GM12892 (cell line): Measurements from ENCODE around the gene CYB561D2.

ENCODE experiments used
- DNase-seq: peaks from one replicate; pipeline ENCODE4 v3.0.0; 2011; ENCODE audit not compliant: insufficient read length
- FAIRE-seq: peaks from 2 replicates; lab custom pipeline; 2011; peaks lifted over from hg19 to GRCh38; lab: Jason Lieb, UNC
- POLR2A ChIP-seq: IDR thresholded peaks from 2 replicates; pipeline ENCODE4 v1.6.1; 2011; ENCODE audit warnings: low read depth, low read length, control low read depth
- POLR2AphosphoS5 ChIP-seq: IDR thresholded peaks from 2 replicates; pipeline ENCODE4 v1.6.1; 2011; ENCODE audit warnings: low read depth, low read length, control low read depth
- TAF1 ChIP-seq: IDR thresholded peaks from 2 replicates; pipeline ENCODE4 v1.6.1; 2011; ENCODE audit warnings: low read depth, mild to moderate bottlenecking, control low read depth, low read length, borderline replicate concordance

CYB561D2 gene

DNA sequence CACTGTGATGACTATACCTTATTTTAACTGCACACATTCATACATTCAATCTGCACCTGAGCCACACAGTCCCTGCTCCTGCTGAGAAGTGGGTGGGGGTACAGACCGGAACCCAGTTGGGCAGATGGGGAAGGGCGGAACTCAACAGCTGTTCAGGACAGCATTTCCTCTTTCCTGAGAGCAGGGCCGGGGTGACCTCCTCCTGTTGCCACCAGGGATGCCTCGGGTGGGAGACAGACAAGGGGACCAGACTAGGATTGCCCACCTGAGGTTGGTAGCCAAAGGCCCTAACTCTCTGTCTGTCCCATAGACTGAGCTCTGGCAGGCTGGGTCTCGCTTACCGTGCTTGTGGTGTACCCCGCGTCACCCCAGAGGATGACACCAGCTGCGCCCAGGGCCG is 32.0 kb upstream of the CYB561D2 start:
- FAIRE-seq = no peak
- TF ChIP-seq TAF1 (no peak), POLR2A (no peak), POLR2AphosphoS5 (no peak)
- no peak for DNase-seq

DNA sequence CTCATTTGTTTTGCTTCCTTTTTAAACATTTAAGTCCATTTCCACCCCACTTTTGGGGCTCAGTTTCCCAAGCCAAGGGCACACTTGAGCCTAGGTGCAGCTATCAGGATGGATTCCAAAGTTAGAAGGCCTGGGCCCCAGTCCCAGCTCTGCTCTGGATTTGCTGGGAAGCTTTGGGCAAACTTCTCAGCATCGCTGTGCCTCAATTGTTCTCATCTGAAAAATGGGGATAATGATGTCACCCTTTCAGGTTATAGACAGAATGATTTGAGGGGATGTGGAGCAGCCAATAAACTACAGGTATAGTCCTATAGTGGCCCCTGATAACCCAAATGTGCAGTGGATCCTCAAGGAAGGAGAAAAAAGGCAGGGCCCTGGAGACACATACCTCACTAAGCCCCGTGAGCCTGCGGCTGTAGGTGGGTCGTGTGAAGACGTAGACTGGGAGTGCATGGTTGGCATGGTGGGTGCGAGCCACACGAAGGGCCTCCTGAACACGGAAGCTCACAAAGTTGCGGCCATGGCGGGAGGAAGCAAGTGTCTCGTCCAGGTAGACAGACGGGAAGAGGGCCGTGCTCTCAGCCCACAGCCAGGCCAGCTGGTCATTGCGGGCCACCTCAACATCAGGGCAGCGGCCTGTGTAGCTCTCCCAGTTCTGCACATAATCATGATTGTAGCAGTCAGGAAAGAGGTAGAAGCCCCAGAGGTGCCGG is 31.3 kb upstream of the CYB561D2 start:
- no peak for TF ChIP-seq POLR2AphosphoS5
- no peak for TF ChIP-seq POLR2A
- TF ChIP-seq TAF1 = no peak
- FAIRE-seq (no peak), DNase-seq (no peak)

DNA sequence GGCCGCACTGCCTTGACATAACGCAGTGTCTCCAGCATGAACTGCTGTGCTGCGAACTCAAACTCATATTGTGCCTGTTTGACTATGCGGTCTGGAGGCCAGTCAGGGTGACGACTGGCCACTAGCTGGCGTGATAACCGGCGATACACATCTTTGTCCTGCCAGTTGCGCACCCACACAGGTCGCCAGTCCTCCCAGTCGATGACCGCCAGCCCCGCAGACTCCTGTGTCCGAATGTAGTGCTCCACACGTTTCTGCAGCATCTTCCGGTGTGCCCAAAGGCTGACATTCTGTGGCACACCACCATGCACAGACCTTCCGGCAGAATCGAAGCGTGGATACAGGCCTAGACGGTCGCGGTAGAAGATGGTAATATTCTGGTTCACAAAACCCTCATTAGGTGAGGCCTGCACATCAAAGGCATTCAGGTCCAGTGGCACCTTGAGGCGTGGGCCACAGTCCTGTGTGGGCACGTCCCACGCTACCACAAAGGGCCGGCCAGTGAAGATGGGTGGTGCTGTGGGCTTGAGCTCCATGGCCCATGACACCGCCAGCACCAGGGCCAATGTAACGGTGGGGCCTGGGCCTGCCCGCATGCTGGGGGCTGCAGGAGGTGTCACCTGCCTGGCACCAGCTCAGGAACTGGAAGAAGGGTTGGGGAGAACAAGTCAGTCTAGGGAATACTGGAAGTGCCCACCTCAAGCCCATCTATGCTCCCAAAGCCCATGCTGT is 30.6 kb upstream of the CYB561D2 start:
- TF ChIP-seq POLR2A = no peak
- no peak for TF ChIP-seq TAF1
- no peak for TF ChIP-seq POLR2AphosphoS5
- DNase-seq = no peak
- no peak for FAIRE-seq

DNA sequence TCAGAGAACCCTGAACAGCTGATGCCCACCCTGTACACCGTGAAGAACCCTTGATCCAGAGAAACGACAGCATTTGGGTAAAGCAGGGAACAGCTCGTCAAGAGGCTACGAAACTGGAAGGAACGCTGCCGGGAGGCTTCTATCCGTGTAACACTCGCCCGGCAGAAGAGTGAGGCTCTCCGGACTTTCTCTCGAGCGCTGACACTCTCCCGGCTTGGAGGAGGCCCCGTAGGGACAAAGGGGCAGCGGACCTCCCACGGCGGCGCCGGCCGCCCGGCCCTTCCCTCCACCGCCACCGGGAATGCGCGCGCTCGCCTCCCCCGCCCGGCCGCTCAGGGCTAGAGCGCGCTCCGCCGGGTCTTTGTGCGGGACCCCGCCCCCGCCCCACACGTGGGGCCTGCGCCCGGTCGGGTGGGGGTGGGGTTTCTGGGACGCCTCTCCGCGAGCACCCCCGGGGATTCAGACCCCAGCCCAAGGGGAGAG is 29.8 kb upstream of the CYB561D2 start:
- no peak for FAIRE-seq
- DNase-seq = peak; percentile 80
- TF ChIP-seq POLR2AphosphoS5 = no peak
- TF ChIP-seq TAF1 = no peak
- no peak for TF ChIP-seq POLR2A

DNA sequence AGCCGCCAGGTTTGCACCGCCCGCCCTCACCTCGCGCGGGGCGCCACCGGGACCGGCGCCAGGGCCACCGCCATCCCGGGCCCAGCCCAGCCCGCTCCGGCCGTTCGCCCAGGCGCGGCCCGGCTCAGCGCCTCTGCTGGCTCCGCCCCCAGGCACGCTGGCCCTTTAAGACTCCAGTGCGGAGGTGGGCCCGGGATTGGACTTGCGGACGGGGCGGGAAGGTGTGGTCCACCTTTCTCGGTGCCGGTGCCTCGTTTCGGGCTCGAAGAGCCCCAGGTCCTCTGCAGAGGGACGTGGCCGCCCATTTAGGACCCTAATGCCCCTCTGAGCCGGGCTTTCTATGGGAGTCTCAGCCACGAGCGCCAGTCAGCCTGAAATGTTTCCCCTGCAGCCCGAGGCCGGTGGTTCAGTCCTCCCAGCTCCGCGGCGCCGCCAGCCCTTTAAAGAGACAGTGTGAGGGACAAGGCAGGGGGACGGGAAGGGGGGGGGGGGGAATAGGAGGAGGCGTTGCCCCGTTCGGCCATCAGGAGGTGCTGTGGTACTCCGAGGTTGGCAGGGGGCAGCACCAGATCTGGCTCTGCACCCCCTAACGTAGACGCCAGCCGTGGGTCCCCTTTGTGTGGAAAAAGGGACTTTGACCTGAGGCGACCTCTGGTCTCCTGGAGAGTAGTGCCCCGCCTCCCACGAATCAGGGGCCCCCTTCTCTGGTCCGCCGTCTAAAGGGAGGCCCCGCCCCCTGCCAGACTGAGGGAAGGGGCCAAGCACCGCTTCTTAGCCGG is 29.1 kb upstream of the CYB561D2 start:
- peak; percentile 94 for DNase-seq
- peak; percentile 83; the same call in 1 of the 2 replicates for TF ChIP-seq POLR2A
- no peak for TF ChIP-seq POLR2AphosphoS5
- 0 out of 2 replicates have a peak, but pooled peaks have one; percentile 6 for TF ChIP-seq TAF1
- peak; percentile 97 for FAIRE-seq

DNA sequence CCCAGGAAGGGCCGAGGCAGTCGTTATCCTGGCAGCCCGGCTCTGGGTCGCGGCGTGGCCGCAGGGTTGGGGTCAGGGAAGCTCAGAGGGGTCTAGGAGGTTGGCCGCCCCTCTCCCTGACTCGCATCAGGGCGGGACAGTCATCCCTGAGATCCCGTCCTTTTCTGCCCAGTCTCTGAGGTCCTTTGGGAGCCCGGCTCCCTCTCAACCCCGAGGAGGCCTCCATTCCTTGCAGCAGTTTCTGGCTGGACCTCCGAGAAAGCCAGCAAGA is 28.6 kb upstream of the CYB561D2 start:
- TF ChIP-seq POLR2A (no peak), TAF1 (no peak), POLR2AphosphoS5 (no peak)

DNA sequence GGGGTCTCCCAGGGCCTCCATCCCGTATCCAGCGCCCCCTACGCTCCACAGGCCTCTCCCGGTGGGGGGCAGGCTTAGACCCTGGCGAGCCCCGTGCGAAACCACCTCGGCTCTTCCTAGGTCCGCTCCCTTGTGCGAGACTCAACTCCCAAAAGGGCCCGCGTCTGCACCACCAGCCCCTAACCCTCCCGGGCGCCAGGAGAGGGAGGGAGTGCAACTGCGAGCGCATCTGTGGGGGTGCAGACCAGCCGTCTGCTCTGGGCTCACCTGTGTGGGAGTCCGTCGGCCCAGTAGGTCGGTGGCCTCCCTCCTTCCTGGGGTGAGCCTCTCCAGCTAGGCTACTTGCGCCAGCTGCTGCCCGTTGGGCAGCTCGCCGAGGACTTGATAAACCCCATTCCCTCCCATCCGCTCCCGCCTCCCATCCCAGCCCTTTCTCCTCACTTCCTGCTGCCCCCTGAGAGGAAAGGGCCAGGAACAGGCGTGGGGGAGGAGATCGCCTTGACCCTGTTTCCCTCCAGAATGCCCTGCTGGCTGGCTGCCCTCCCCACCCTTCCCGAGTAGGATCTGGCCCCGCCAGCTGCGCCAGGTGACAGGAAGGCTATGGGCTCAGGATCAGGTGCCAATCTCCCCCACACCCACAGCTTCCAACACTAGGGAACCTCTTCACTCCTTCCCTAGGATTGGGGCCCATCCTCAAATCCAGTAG is 28.1 kb upstream of the CYB561D2 start, which contains the start of gene HYAL2:
Gene HYAL2 (minus strand): TSS at position 360 of the 706 bp plus-strand sequence. CDS start 2,256 bp downstream, outside the sequence.
- FAIRE-seq (no peak), DNase-seq (no peak)

More for the DNA sequence above, 28.6 kb upstream of the CYB561D2 start:
- FAIRE-seq (no peak), DNase-seq (no peak)

DNA sequence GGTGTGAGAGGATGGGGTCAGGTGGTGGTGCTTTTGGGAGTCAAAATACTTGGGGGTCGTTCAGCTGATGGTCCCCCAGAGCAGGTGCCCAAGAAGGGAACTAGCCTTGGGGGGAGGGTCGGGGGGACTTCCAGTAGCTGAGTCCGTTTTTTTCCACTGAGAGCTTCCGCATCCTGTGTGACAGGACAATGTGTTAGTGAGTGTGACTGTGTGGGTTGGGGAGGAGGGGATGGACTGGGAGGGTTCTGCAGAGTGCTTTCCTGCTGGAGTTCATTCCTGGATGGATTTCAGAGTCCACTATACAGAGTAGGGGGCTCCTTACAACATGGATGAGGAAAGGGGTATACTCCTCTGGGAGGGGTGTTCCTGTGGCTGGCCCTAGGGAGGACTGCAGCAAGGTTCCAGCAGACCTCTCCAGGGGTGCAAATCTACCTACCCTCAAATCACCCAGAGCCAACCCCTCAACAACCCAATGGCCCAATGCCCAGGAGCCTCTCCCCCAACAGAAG is 27.5 kb upstream of the CYB561D2 start:
- DNase-seq (no peak), FAIRE-seq (no peak)
- TF ChIP-seq TAF1 (no peak), POLR2AphosphoS5 (no peak), POLR2A (no peak)

More for the DNA sequence above, 28.1 kb upstream of the CYB561D2 start, which contains the start of gene HYAL2:
- TF ChIP-seq TAF1 = no peak
- no peak for TF ChIP-seq POLR2A
- no peak for TF ChIP-seq POLR2AphosphoS5

DNA sequence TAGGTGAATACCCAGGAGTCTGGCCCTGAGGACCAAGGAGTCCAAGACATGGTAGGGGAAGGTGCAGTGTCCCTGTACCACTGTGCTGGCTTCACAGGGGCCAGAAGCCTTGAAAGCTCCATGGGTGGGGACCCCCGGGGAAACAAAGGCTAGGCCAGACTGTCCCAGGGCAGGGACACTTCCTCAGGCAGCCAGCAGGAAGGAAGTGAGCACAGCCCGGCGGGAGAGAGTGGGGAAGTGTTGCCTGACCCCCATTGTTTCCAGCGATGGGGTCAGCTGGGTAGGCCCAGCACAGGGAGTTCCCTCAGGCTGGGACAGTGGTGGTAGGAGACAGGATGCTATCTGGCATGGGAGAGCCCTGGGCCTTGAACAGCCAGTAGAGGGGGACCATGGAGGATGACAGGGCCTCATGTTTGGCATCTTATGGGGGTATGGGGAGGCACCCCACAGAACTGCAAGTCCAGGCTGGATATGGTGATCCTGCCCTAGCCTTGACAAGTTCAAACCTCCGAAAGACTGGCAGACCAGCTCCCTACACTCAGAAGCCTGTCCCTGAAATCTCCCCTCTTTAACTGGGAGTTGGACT is 27.0 kb upstream of the CYB561D2 start:
- DNase-seq = no peak
- FAIRE-seq = no peak
- TF ChIP-seq TAF1 (no peak), POLR2A (peak; percentile 26; the same call in 1 of the 2 replicates), POLR2AphosphoS5 (no peak)

DNA sequence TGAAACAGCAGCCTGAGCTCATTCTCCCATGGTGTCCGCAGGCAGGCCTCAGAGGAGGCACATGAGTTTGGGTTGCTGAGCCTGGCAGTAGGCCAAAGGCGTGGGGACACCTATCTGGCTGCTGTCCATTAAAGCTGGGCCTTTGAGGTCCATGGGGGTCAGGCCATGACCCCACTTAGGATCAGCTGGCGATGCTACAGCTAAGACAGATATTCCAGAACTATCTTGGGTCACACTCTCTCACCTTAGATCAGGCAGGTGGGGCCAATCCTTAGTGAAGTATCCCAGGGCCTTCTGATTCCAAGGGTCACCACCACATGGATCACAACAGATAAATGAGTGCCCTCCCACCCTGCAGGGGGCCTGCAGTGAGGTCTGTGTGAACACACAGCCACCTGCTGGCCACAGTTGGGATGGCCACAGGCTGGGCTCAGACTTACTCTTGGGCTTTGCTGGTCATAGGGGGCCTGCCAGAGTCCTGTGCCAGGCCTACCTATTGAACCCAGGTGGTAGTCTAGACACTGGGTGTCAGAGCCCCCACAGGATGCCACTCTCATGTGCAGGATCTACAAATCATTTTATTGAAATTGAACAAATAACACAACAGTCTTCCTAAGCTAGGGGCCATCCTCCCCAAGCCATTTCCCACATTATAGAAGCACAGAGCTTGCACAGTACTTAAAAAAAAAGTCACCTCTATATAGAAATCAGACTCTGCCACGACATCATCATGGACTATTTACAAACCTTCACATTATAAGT is 26.1 kb upstream of the CYB561D2 start:
- TF ChIP-seq POLR2AphosphoS5 = no peak
- TF ChIP-seq TAF1 = no peak
- TF ChIP-seq POLR2A = no peak
- peak; percentile 48 for FAIRE-seq

More for the DNA sequence above, 26.1 kb upstream of the CYB561D2 start:
- DNase-seq = peak; percentile 54
